ENCODE measurements around the gene GBE1. TPM values are rescaled to one million over a fixed set of nuclear protein-coding genes. Genes with fewer than 3 reads are reported as not detected.
"Not testable (repeated sequence)": the region's sequence is repeated elsewhere in the genome, so short reads cannot be mapped to it uniquely, and the experiment has no call there.

GBE1 gene
- total RNA-seq, 1 donor from 2014 or later: 34.4 TPM

- H3K27ac Mint-ChIP-seq: no peak overlapping the region
- Histone ChIP-seq H2AFZ (replicated peaks) (no peak overlapping the region), H3K27ac (no peak overlapping the region), H3K4me2 (no peak overlapping the region), H3K4me1 (no peaks in the 10 kb centered on the region), H3K36me3 (no peaks in the 10 kb centered on the region), H3K9me3 (ENCODE audit: low read depth) (no peaks in the 10 kb centered on the region), H4K20me1 (ENCODE audit: low read depth) (no peaks in the 10 kb centered on the region), H3K4me3 (no peak overlapping the region), H3K79me2 (ENCODE audit: low read depth) (no peaks in the 10 kb centered on the region), H3F3A (ENCODE audit: low read depth) (no peaks in the 10 kb centered on the region), H3K27me3 (no peaks in the 10 kb centered on the region), H3K9ac (no peak overlapping the region)
- DNase-seq (ENCODE audit: low spot score): no peak
- TF ChIP-seq EZH2 (IDR thresholded peaks at IDR 0.05) (no peak), EZH2phosphoT487 (IDR thresholded peaks at IDR 0.05) (no peak), CTCF (IDR thresholded peaks at IDR 0.05) (no peak)
- H3K4me3 Mint-ChIP-seq: no peak overlapping the region
- H3K36me3 Mint-ChIP-seq: peaks cover 11% of the 10 kb centered on the region
- no peaks in the 10 kb centered on the region for H3K27me3 Mint-ChIP-seq (ENCODE audit: insufficient read depth, low read depth)
- H3K9me3 Mint-ChIP-seq: peaks cover 16% of the 10 kb centered on the region
- no peaks in the 10 kb centered on the region for H3K4me1 Mint-ChIP-seq
Measured at GRCh38 chr3:81752604-81753003, 8.8 kb downstream of the GBE1 start.

GRCh38 chr3:81749265-81749664 is 12.2 kb downstream of the GBE1 start:
- Histone ChIP-seq H3K4me3 (no peak overlapping the region), H3K27ac (no peak overlapping the region), H3K9ac (no peak overlapping the region), H4K20me1 (ENCODE audit: low read depth) (no peaks in the 10 kb centered on the region), H3K36me3 (no peaks in the 10 kb centered on the region), H2AFZ (replicated peaks) (no peak overlapping the region), H3K27me3 (no peaks in the 10 kb centered on the region), H3K4me1 (no peaks in the 10 kb centered on the region), H3K4me2 (no peak overlapping the region), H3F3A (ENCODE audit: low read depth) (no peaks in the 10 kb centered on the region), H3K9me3 (ENCODE audit: low read depth) (no peaks in the 10 kb centered on the region), H3K79me2 (ENCODE audit: low read depth) (no peaks in the 10 kb centered on the region)
- H3K4me3 Mint-ChIP-seq: no peak overlapping the region
- H3K9me3 Mint-ChIP-seq: peaks cover 5% of the 10 kb centered on the region
- no peak for DNase-seq (ENCODE audit: low spot score)
- H3K36me3 Mint-ChIP-seq: no peaks in the 10 kb centered on the region
- no peaks in the 10 kb centered on the region for H3K4me1 Mint-ChIP-seq
- no peak overlapping the region for H3K27ac Mint-ChIP-seq
- TF ChIP-seq EZH2 (IDR thresholded peaks at IDR 0.05) (no peak), CTCF (IDR thresholded peaks at IDR 0.05) (no peak), EZH2phosphoT487 (IDR thresholded peaks at IDR 0.05) (no peak)
- H3K27me3 Mint-ChIP-seq (ENCODE audit: insufficient read depth, low read depth): no peaks in the 10 kb centered on the region

- H3K4me1 ChIP-seq; H3K36me3 Mint-ChIP-seq; H3K27me3 Mint-ChIP-seq (ENCODE audit: insufficient read depth, low read depth); H3K4me3 Mint-ChIP-seq; H3K27ac ChIP-seq; H2AFZ ChIP-seq (replicated peaks); H4K20me1 ChIP-seq (ENCODE audit: low read depth); H3K4me3 ChIP-seq; H3K36me3 ChIP-seq; DNase-seq (ENCODE audit: low spot score); H3K27ac Mint-ChIP-seq; H3K27me3 ChIP-seq; H3K4me2 ChIP-seq; H3K9me3 ChIP-seq (ENCODE audit: low read depth); H3K9ac ChIP-seq; H3F3A ChIP-seq (ENCODE audit: low read depth); H3K4me1 Mint-ChIP-seq; H3K9me3 Mint-ChIP-seq; H3K79me2 ChIP-seq (ENCODE audit: low read depth): not testable (repeated sequence)
Measured at GRCh38 chr3:81747280-81747679, 14.2 kb downstream of the GBE1 start.

GRCh38 chr3:81744366-81744765 is 17.1 kb downstream of the GBE1 start:
- no peaks in the 10 kb centered on the region for H4K20me1 ChIP-seq (ENCODE audit: low read depth)
- no peaks in the 10 kb centered on the region for H3K27me3 Mint-ChIP-seq (ENCODE audit: insufficient read depth, low read depth)
- H3K27me3 ChIP-seq: no peaks in the 10 kb centered on the region
- H3K4me2 ChIP-seq: no peak overlapping the region
- H3K4me1 ChIP-seq: no peaks in the 10 kb centered on the region
- no peaks in the 10 kb centered on the region for H3F3A ChIP-seq (ENCODE audit: low read depth)
- H3K36me3 ChIP-seq: no peaks in the 10 kb centered on the region
- H3K9me3 Mint-ChIP-seq: no peaks in the 10 kb centered on the region
- no peak overlapping the region for H3K27ac ChIP-seq
- H3K4me1 Mint-ChIP-seq: peaks cover 5% of the 10 kb centered on the region
- no peaks in the 10 kb centered on the region for H3K9me3 ChIP-seq (ENCODE audit: low read depth)
- no peak overlapping the region for H3K27ac Mint-ChIP-seq
- H3K4me3 Mint-ChIP-seq: no peak overlapping the region
- no peak for TF ChIP-seq EZH2phosphoT487 (IDR thresholded peaks at IDR 0.05)
- TF ChIP-seq EZH2 (IDR thresholded peaks at IDR 0.05): no peak
- no peak for TF ChIP-seq CTCF (IDR thresholded peaks at IDR 0.05)
- H3K79me2 ChIP-seq (ENCODE audit: low read depth): no peaks in the 10 kb centered on the region
- DNase-seq (ENCODE audit: low spot score): no peak
- no peak overlapping the region for H3K4me3 ChIP-seq
- H3K36me3 Mint-ChIP-seq: no peaks in the 10 kb centered on the region
- no peak overlapping the region for H3K9ac ChIP-seq
- H2AFZ ChIP-seq (replicated peaks): no peak overlapping the region

Measured in neural progenitor cell (in vitro differentiated cells).